NCI-H2171 treated with DMSO at 0.1 percent for 48 hours (cell line): Measurements from ENCODE around the gene ZNHIT1.

ENCODE experiments used
- DNase-seq: peaks from one replicate; lab custom pipeline; 2025; lab: John Stamatoyannopoulos, UW

ZNHIT1 gene

GRCh38 chr7:101218236-101219125, 516 bp downstream of the ZNHIT1 start:
- DNase-seq, result no peak

GRCh38 chr7:101220295-101220694, 2.3 kb downstream of the ZNHIT1 start:
- no peak for DNase-seq

GRCh38 chr7:101222275-101222830, 4.4 kb downstream of the ZNHIT1 start:
- no peak for DNase-seq

- no peak for DNase-seq
These were observed 5.6 kb downstream of the ZNHIT1 start for GRCh38 chr7:101223528-101223927.

- DNase-seq, result no peak
These were observed 7.7 kb downstream of the ZNHIT1 start for GRCh38 chr7:101225650-101226049.

GRCh38 chr7:101226721-101227120, 8.8 kb downstream of the ZNHIT1 start:
- DNase-seq, result no peak

- no peak for DNase-seq
These were observed 13.7 kb downstream of the ZNHIT1 start for GRCh38 chr7:101231644-101232043.

GRCh38 chr7:101232141-101232850, 14.3 kb downstream of the ZNHIT1 start:
- DNase-seq, result peak; percentile 69

- peak; percentile 13 for DNase-seq
These were observed 16.1 kb downstream of the ZNHIT1 start for GRCh38 chr7:101233907-101234547.

- DNase-seq, result peak; percentile 59
These were observed 16.7 kb downstream of the ZNHIT1 start for GRCh38 chr7:101234636-101235035.

- DNase-seq, result no peak
These were observed 17.1 kb downstream of the ZNHIT1 start for GRCh38 chr7:101235050-101235449.

- no peak for DNase-seq
These were observed 17.6 kb downstream of the ZNHIT1 start for GRCh38 chr7:101235522-101235921.

- no peak for DNase-seq
These were observed 18.4 kb downstream of the ZNHIT1 start for GRCh38 chr7:101236292-101236835.

GRCh38 chr7:101237206-101238067, 19.5 kb downstream of the ZNHIT1 start, which contains the start of gene CLDN15:
CLDN15 (minus strand) TSS chr7:101237802; CDS start chr7:101237581, 221 bp downstream.
- DNase-seq, result peak; percentile 22

- no peak for DNase-seq
These were observed 20.5 kb downstream of the ZNHIT1 start for GRCh38 chr7:101238226-101239182.

GRCh38 chr7:101239191-101239950, 21.4 kb downstream of the ZNHIT1 start:
- no peak for DNase-seq

GRCh38 chr7:101239951-101240220, 21.9 kb downstream of the ZNHIT1 start:
- no peak for DNase-seq

GRCh38 chr7:101240226-101241014, 22.5 kb downstream of the ZNHIT1 start:
- DNase-seq, result no peak

- DNase-seq, result peak; percentile 76
These were observed 23.0 kb downstream of the ZNHIT1 start for GRCh38 chr7:101241015-101241363.
